GM19025 (cell line): Measurements from ENCODE around the gene PRIMPOL.
A peak's percentile ranks its signal among the peaks of the same experiment; 100 is the strongest.
"Not testable (repeated sequence)": the region's sequence is repeated elsewhere in the genome, so short reads cannot be mapped to it uniquely, and the experiment has no call there.

Experiments used
- ATAC-seq: cut with Tn5 transposase; IDR thresholded peaks from one replicate; pipeline ENCODE4 v1.9.1; 2021; ENCODE audit warnings: mild to moderate bottlenecking, low read depth, moderate library complexity; ENCODE audit not compliant: unreplicated experiment

PRIMPOL gene, protein sequence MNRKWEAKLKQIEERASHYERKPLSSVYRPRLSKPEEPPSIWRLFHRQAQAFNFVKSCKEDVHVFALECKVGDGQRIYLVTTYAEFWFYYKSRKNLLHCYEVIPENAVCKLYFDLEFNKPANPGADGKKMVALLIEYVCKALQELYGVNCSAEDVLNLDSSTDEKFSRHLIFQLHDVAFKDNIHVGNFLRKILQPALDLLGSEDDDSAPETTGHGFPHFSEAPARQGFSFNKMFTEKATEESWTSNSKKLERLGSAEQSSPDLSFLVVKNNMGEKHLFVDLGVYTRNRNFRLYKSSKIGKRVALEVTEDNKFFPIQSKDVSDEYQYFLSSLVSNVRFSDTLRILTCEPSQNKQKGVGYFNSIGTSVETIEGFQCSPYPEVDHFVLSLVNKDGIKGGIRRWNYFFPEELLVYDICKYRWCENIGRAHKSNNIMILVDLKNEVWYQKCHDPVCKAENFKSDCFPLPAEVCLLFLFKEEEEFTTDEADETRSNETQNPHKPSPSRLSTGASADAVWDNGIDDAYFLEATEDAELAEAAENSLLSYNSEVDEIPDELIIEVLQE

DNA sequence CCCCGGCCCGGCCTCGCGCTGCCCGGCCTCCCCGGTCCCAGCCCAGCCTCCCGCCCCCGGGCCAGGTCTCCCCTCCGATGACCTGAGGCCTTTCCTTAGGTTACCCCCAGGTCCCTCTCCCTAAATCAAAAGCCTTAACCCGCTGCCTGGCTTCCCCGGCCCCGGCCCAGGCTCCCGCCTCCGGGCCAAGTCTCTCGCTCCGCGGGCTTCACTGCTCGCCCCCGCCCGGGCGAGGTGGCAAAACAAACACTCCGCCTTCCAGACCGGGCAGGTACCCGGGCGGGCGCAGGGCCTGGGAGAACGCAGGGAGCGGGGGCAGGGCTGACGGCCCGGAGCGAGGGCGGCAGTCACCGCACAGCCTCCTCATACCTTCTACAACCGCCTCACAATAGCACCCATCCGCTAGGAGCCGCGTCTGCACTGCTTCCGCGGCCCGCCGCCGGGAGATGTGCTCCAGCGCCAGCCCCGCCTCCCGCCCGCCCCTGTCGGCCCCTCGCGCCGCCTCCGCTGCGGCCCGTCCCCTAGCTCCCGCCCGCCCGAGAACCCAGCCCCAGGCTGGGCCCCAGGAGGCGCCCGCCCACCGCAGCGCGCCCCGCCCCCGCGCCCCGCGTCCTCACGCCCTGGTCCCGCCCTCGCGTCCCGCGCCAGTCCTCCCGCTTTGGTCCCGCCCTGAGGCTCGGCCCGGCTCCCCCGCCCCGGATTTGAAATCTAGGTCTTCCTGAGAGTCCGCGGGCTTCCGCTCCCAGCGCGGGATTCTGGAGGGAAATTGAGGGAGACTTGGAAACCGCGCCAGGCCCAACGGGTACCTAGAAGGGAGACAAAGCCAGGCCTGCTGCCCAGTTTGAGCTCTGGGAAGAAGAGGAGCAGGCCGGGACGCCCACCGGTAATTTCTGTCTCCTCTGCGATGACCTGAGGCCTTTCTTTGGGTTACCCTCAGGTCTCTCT, at the start of gene PRIMPOL, which contains the start of gene CASP3:
Gene PRIMPOL (plus strand): TSS at position 713 of the 945 bp plus-strand sequence. CDS start 7,403 bp downstream, outside the sequence.
Gene CASP3 (minus strand): TSS at position 422 of the 945 bp plus-strand sequence. CDS start 10,994 bp downstream, outside the sequence.
- ATAC-seq, result peak; percentile 84

DNA sequence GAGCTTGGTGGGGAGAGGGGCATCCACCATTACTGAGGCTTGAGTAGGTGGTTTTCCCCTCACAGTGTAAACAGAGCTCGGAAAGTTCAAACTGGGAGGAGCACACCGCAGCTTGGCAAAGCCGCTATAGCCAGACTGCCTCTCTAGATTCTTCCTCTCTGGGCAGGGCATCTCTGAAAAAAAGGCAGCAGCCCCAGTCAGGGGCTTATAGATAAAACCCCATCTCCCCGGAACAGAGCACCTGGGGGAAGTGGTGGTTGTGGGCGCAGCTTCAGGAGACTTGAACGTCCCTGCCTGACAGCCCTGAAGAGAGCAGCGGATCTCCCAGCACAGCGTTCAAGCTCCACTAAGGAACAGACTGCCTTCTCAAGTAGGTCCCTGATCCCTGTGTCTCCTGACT, 48.6 kb upstream of the PRIMPOL start:
- ATAC-seq, result not testable (repeated sequence)

DNA sequence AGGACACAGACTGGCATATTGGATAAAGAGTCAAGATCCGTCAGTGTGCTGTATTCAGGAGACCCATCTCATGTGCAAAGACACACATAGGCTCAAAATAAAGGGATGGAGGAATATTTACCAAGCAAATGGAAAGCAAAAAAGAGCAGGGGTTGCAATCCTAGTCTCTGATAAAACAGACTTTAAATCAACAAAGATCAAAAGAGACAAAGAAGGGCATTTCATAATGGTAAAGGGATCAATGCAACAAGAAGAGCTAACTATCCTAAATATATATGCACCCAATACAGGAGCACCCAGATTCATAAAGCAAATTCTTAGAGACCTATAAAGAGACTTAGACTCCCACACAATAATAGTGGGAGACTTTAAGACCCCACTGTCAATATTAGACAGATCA, 46.7 kb upstream of the PRIMPOL start:
- not testable (repeated sequence) for ATAC-seq

DNA sequence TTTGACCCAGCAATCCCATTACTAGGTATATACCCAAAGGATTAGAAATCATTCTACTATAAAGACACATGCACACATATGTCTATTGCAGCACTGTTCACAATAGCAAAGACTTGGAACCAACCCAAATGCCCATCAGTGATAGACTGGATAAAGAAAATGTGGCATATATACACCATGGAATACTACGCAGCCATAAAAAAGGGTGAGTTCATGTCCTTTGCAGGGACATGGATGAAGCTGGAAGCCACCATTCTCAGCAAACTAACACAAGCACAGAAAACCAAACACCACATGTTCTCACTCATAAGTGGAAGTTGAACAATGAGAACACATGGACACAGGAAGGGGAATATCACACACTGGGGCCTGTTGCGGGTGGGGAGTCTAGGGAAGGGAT, 42.1 kb upstream of the PRIMPOL start:
- not testable (repeated sequence) for ATAC-seq

DNA sequence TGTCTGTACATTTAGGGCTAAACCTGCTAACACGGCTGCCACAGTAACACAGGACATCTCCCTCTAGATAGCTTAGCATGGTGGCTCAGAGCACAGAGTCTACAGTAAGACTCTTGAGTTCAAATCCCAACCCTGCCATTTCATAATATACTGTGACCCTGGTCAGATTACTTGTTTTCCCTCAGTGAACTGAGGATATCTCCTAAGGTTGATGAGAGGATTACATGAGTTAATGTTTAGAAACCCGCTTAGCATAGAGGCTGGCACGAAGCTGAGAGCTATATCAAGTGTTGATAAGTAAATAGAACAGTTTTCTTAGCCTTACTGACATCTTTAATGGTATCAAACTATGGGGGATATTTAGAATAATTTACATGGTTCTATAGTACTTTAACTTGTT, 37.5 kb upstream of the PRIMPOL start:
- no peak for ATAC-seq

DNA sequence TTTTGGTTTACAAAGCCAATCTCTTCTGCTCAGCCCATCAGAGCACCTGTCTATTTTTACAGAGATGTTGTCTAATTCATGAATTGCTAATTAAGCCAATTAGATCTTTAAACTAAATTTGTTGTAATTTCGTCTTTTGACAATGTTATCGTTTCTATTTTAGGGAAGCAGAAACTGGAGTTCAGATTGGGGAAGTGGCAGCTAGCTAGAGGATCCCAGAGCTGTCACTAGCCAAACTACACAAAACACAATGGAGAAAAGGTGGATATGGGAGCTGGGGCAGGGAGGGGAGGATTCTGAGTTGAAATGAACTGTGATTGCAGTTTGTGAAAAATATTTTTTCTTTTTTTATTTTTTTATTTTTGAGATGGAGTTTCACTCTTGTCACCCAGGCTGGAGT, 36.1 kb upstream of the PRIMPOL start:
- ATAC-seq, result no peak

DNA sequence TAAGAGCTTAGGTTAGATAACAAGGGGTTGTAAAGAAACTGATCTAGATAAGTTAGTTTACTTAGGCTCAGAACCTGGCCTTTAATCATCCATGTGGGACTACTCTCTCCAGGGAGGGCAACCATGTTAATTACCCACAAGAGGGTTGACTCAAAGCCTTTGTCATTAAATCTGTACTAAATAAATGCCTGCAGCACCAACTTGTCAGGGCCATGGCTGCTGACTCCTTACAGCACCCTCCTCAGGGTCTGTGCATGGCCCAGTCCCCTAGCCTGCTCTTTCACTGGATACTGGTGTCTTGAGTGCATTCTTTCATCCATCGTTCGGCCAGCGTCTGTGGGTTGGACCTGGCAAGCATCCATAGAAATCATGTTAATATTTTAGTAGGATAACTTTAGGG, 35.0 kb upstream of the PRIMPOL start:
- ATAC-seq, result no peak

DNA sequence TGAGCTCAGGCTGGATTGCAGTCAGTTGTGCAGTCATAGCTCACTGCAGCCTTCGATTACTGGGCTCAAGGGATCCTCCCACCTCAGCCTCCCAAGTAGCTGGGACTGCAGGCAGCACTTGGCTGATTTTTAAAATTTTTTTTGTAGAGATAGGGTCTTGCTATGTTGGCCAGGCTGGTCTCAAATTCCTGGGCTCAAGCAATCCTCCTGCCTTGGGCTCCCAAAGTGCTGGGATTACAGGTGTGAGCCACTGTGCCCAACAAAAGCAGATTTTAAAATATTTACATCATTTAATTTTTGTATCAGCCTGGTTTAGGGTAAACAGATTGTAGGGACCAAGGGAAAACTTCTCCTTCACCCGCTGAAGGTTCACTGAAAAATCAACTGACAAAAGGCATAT, 33.4 kb upstream of the PRIMPOL start:
- not testable (repeated sequence) for ATAC-seq

DNA sequence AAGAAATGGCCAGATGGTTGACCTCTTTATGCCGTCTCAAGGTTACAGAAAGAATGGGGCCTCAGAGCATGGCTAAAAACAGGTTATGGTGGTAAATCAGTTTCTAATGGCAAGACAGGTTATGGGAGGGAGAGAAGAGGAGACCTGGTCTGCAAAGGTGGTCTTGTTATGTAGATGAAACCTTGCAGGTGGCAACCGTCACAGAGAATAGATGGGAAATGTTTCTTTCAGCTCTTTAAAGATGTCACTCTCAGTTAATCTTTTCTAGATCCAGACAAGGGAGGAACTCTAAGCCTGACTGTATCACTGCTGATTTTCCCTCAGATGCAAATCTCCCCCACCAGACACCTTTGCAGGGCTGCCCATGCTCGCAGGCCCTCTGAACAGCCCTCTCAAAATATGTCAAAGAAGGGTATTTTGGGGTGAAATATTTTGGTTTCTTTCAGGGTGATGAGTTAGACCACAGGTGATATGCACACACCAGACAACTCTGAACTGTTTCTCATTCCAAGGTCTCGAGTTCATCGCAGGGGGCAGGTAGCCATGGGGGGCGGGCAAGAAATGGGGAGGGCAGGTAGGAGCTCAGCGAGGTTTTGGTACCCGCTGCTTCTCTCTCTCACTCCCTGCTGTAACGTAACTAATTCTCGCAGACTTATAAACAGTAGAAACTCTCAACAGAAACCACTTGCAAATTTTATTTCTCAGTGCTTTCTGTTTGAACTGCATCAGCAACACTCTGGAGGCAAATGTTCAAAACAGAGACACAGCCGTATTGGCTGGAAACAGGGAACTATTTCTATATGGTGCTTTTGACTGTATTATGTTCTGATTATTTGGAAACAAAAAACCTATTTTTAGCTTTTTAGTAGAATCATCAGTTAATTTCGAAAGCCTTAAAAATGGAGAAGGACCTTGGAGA, 32.6 kb upstream of the PRIMPOL start:
- peak; percentile 85 for ATAC-seq

DNA sequence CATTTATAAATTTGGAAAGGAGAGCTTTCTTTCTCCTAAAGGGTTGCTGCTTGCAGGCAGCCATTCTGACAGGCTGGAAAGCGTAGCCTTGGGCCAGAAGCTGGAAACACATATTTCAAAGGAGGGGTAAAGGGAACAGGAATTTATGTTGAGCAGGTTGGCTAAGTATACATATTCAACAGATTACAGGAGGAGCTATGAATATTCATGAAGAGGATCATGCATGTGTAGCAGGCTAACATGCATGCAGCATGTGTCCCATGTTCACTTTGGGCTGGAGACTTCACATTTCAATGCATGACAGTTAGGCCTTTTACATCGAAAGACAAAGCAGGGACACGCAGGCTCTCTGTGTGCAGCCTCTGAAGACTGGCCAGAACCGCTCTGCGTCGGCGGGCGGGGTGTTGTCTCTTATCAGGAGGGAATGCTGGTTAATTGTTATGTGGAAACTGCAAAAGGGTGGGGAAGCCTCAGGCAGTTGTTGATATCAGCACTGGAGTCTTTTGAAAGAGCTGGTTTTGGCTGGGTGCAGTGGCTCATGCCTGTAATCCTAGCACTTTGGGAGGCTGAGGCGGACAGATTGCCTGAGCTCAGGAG, 31.8 kb upstream of the PRIMPOL start:
- ATAC-seq, result no peak

DNA sequence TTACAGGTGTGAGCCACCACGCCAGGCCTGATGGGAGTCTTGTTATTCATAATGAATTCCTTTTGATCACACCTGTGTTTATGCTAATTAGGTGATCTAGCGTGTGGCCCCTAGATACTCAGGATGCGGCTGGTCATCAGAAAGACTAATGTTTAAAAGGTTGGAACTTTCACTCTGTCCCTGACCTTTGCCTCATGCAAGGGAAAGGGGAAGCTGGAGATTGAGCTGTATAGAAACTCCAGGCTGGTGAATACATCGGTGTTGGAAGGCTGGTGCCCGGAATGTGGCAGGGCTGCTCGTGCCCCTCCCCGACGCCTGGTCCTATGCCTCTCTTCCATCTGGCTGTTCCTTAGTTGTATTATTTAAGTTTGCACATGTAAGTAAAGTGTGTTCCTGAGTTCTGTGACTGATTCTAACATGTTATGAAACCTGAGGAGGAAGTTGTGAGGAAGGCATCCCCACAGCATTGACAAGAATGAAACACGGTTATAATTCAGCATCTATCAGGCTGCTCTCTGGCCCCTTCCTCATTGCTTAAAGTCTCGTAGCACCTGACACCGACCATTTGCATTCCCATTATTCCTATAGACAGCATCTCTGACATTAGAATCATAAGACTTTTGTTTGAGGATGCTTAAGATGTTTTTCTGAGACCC, 29.2 kb upstream of the PRIMPOL start:
- ATAC-seq, result no peak

DNA sequence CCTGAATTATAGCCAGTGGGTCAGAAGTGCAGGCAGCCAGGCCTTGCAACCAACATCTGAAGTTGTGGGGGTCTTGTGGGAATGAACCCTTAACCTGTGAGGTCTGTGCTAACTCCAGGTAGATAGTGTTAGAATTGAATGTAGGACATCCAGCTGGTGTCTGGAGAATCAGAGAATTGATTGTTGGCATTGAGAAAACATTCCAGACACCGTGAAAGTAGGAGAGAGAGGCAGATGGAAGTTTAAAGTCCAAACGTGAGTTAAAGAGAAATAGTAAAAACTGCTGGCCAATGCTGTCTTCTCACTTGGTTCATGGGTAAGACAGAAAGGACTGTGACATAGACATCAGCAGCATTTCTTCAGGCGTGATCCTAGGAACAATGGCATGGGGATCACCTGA, 28.0 kb upstream of the PRIMPOL start:
- no peak for ATAC-seq

DNA sequence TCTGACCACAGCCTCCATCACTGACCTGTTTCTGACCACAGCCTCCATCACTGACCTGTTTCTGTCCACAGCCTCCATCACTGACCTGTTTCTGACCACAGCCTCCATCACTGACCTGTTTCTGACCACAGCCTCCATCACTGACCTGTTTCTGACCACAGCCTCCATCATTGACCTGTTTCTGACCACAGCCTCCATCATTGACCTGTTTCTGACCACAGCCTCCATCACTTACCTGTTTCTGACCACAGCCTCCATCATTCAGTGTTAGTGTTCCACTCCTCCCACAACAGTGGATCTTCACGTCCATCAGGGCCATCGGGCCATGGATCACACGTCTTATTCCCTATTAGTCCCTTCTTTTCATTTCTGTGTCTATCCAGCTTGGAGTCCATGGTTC, 25.0 kb upstream of the PRIMPOL start:
- ATAC-seq, result not testable (repeated sequence)

DNA sequence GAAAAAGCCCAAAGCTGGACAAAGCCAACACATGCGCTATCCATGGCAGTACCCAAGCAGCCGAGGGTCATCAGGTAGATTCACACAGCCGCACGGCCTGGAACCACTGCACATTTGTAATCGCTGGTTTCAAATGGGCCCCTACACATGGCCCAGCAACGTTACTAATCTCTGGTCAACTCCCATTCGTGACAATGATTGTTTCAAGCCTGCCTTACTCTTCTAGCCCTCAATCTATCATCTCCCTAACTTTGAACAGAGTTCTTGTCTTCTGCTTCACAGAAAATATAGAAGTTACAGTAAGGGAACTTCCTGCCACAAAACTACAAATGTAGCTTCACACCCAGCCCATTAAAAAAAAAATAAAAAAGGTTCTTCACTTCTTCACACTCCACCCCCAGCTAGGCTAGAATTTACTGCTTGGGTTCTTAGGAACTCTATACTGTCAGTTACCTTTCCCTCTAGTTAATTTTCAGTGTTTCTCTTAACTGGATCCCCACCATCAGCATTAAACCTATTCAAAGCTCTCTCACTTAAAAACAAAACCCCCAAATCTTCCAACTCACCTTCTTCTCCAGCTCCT, 24.5 kb upstream of the PRIMPOL start:
- ATAC-seq, result no peak

DNA sequence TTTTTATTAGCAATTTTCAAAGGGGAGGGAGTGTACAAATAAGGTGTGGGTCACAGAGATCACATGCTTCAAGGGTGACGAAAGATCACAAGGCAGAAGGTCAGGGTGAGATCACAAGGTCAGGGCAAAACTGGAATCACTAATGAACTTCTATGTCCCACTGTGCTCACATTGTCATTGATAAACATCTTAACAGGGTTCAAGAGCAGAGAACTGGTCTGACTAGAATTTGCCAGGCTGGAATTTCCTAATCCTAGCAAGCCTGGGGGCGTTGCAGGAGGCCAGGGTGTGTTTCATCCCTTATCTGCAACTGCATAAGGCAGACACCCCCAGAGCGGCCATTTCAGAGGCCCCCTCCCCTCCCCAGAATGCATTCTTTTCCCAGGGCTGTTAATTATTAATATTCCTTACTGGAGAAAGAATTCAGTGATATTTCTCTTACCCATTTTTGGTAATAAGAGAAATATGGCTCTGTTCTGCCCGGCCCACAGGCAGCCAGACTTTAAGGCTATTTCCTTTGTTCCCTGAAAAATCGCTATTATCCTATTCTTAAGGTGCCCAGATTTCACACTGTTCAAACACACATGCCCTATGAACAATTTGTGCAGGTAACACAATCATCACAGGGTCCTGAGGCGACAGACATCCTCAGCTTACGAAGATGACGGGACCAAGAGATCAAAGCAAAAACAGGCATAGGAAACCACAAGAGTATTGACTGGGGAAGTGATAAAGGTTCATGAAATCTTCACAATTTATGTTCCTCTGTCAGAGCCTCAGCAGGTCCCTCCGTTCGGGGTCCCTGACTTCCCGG, 23.5 kb upstream of the PRIMPOL start:
- ATAC-seq, result not testable (repeated sequence)

DNA sequence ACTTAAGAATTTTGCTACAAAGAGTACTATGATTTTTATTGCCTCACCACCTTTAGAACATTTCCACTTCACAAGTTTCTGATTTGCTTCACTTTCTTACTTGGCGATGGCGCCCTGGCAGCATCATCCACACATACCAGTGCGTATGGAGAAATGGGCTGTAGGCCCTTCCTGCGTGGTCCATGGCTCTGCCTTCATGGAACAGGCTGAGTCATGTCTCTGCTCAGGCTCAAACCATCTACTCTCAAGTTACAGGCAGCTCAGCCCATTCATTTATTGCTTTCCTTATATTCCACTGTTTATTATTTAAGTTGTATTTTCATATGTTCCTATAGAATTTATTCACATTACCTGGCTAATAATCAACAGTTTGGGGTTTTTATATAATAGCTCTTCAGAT, 21.4 kb upstream of the PRIMPOL start:
- no peak for ATAC-seq

DNA sequence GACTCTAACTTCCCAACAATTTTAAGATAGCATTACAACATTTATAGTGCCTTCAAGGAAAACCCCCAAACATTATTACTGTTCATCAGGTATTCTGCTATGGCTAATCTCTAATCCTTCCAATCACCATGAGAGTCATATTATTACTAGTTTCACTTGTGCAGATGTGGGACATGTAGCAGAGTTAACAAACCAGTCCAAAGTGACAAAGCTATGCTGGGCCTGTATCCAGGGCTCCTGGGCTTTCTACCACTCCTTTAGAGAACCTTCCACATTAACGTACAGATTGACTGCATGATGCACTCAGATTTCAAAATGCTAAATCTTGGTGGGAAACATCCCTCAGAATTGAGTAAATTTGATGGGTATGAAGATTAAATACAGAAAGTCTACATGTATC, 16.7 kb upstream of the PRIMPOL start:
- ATAC-seq, result no peak

DNA sequence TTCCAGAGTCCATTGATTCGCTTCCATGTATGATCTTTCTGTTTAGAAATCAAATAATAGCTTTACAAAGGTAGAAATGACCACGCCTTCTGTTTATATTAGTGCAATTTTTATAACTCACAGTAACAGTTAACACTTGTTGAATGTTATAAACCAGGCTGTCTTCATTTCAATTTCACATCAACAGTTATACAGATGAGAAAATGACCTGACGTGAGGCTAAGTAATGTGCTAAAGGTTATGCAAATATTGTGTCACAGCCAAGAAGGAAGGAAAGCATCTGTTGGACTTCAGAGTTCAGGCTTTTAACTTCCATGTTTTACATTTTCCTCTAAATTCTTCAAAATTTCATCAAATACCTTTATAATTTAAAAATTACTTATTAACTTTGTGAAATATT, 14.2 kb upstream of the PRIMPOL start:
- ATAC-seq, result no peak
